Panc1 (cell line): ENCODE results near the gene GBX1. TPM values are rescaled to one million over a fixed set of nuclear protein-coding genes. Genes with fewer than 3 reads are reported as not detected.

Source experiments
- ATAC-seq: fragments of 200-7000 bp; cut with Tn5 transposase; 2 replicates; pipeline ENCODE4 v1.9.1; 2020; ENCODE audit warnings: mild to moderate bottlenecking, moderate library complexity
- BruUV-seq: library from RNA; stranded (reverse); fragments of 400-500 nt; replicated peaks from 2 replicates; lab custom pipeline; 2021; lab: Mats Ljungman, UMichigan
- CTCF ChIA-PET: fragments of 300-600 bp; sonication (Branson Sonifier 250); formaldehyde crosslinking; loops from one replicate; lab custom pipeline; 2022; ENCODE audit warnings: antibody characterized with exemption; lab: Charles Lee
- POLR2A ChIA-PET: fragments of 300-600 bp; sonication (Branson Sonifier 250); formaldehyde crosslinking; loops from one replicate; lab custom pipeline; 2022; ENCODE audit warnings: antibody characterized with exemption; lab: Charles Lee
- DNase-seq: peaks from one replicate; pipeline ENCODE4 v3.0.0-alpha.2; 2010; ENCODE audit warnings: low read depth, low spot score
- H3K27ac ChIP-seq: 2 replicates; pipeline ENCODE4 v1.5.1; 2011; ENCODE audit warnings: mild to moderate bottlenecking, low read length, inconsistent platforms
- H3K27me3 ChIP-seq: fragments of 200-500 bp; sonication (Bioruptor generic); 2 replicates; pipeline ENCODE4 v1.6.0; 2014; ENCODE audit warnings: low read length, inconsistent platforms; ENCODE audit not compliant: control insufficient read depth, insufficient read depth
- H3K36me3 ChIP-seq: fragments of 200-500 bp; sonication (Bioruptor generic); 2 replicates; pipeline ENCODE4 v1.5.1; 2014; ENCODE audit warnings: inconsistent platforms, mild to moderate bottlenecking, low read length, moderate library complexity; ENCODE audit not compliant: control insufficient read depth, insufficient read depth
- H3K4me1 ChIP-seq: 2 replicates; pipeline ENCODE4 v1.5.1; 2011; ENCODE audit warnings: inconsistent platforms, mild to moderate bottlenecking, low read length, moderate library complexity; ENCODE audit not compliant: control insufficient read depth, insufficient read depth
- H3K4me3 ChIP-seq, 2 experiments: 2 replicates each; pipeline ENCODE4 v1.5.1; 2011 to 2012; ENCODE audit warnings: low read depth in 2 of 2, low read length in 2 of 2, mild to moderate bottlenecking in 2 of 2, inconsistent platforms in 1 of 2, moderate library complexity in 1 of 2
- H3K9me3 ChIP-seq: fragments of 200-500 bp; sonication (Bioruptor generic); 2 replicates; pipeline ENCODE4 v1.5.1; 2014; ENCODE audit warnings: low read depth, mild to moderate bottlenecking, inconsistent platforms, low read length, moderate library complexity; ENCODE audit not compliant: control insufficient read depth, insufficient read depth
- POLR2AphosphoS5 ChIP-seq: IDR thresholded peaks from 2 replicates; pipeline ENCODE4 v1.6.1; 2012; ENCODE audit warnings: mild to moderate bottlenecking, low read depth, low read length, moderate library complexity
- SIN3A ChIP-seq: IDR thresholded peaks from 2 replicates; pipeline ENCODE4 v1.6.1; 2012; ENCODE audit warnings: low read depth, mild to moderate bottlenecking, low read length, moderate library complexity, borderline replicate concordance; ENCODE audit not compliant: insufficient read depth
- TCF7L2 ChIP-seq: IDR thresholded peaks from 2 replicates; pipeline ENCODE4 v1.6.1; 2011; ENCODE audit warnings: mild to moderate bottlenecking, low read depth, low read length, inconsistent platforms
- in situ Hi-C: cut with HindIII; loops from 2 replicates; pipeline ENCODE4 v1.10.0; 2016; ENCODE audit warnings: low sequenced_read_pairs, low pct_unique_long_range_greater_than_20kb
- intact Hi-C: fragments of 100-400 bp; cut with micrococcal nuclease; formaldehyde crosslinking; loops from one replicate; pipeline ENCODE4 v1.10.0; 2022; ENCODE audit not compliant: unreplicated experiment
- total RNA-seq: library from RNA; stranded (reverse); gene quantifications from one replicate; pipeline ENCODE4 v1.2.1, GENCODE V29; 2021; ENCODE audit not compliant: unreplicated experiment
- TF ChIP-seq, protein P1 (sequence below), 2 experiments: IDR thresholded peaks; 2 replicates each; pipeline ENCODE4 v1.6.1; 2011 to 2012; ENCODE audit warnings: low read depth in 2 of 2, control low read depth in 1 of 2, low read length in 1 of 2, mild to moderate bottlenecking in 1 of 2, moderate library complexity in 1 of 2; ENCODE audit not compliant: insufficient read depth in 1 of 2
- TF ChIP-seq, protein P2 (sequence below): fragments of 450-650 bp; IDR thresholded peaks from 2 replicates; pipeline ENCODE4 v1.5.1; 2017; ENCODE audit warnings: mild to moderate bottlenecking

GBX1 gene
- total RNA-seq, 1 experiment from 2014 or later: not detected

DNA sequence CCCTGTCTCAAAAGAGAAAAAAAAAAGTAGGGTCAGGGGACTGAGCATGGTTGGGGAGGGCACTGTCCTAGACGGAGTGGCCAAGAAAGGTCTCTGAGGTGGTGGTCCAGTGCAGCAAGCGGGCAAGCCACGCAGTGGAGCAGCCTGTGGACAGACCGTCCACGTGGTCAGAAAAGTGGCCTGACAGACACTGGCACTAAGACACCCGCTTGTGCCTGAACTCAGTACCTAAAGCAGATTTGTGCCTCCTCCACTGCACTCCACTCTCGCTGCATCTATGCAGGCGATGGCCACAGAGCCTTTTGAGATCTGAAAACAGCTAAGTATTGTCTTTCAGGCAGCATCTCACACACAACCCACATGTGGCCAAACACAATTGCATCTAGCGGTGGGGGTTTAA is 10.7 kb upstream of the GBX1 start:
- POLR2A ChIA-PET: no interaction called here
- no peak for ATAC-seq

DNA sequence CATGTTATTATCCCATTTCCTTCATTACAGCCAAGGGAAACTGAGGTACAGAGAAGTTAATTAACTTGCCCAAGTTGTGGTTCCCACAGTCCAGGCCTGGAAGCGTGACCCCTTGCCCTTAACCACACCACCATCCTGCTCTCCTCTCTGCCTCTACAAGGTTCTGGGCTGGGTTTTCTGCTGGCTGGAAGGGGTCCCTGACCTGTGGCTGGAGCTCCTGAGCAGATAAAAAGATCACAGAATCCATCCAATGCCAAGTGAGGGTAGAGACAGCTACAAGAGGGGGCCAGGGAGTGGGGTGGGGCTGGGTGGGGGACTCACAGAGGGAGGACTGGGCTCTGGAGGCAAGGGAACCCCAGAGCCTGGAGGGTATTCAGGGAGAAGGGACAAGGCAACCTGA is 9.8 kb upstream of the GBX1 start:
- Histone ChIP-seq H3K27ac (no peak overlapping the region), H3K4me1 (no peaks in the 10 kb centered on the region), H3K36me3 (no peaks in the 10 kb centered on the region), H3K9me3 (no peaks in the 10 kb centered on the region), H3K27me3 (peaks cover 5% of the 10 kb centered on the region; the same call in 1 of the 2 replicates), H3K4me3 (no peak overlapping the region)
- ChIA-PET CTCF (interaction anchor here (0.6 kb wide), 1 partner anchor 57 kb away, joined by 3 read pairs; no protein-coding TSS in a partner anchor), POLR2A (no interaction called here)
- intact Hi-C loops: no loop called here
- ATAC-seq: no peak
- no peak for TF ChIP-seq SIN3A
- no peak for TF ChIP-seq POLR2AphosphoS5
- TF ChIP-seq, protein P1, sequence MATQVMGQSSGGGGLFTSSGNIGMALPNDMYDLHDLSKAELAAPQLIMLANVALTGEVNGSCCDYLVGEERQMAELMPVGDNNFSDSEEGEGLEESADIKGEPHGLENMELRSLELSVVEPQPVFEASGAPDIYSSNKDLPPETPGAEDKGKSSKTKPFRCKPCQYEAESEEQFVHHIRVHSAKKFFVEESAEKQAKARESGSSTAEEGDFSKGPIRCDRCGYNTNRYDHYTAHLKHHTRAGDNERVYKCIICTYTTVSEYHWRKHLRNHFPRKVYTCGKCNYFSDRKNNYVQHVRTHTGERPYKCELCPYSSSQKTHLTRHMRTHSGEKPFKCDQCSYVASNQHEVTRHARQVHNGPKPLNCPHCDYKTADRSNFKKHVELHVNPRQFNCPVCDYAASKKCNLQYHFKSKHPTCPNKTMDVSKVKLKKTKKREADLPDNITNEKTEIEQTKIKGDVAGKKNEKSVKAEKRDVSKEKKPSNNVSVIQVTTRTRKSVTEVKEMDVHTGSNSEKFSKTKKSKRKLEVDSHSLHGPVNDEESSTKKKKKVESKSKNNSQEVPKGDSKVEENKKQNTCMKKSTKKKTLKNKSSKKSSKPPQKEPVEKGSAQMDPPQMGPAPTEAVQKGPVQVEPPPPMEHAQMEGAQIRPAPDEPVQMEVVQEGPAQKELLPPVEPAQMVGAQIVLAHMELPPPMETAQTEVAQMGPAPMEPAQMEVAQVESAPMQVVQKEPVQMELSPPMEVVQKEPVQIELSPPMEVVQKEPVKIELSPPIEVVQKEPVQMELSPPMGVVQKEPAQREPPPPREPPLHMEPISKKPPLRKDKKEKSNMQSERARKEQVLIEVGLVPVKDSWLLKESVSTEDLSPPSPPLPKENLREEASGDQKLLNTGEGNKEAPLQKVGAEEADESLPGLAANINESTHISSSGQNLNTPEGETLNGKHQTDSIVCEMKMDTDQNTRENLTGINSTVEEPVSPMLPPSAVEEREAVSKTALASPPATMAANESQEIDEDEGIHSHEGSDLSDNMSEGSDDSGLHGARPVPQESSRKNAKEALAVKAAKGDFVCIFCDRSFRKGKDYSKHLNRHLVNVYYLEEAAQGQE (IDR thresholded peaks at IDR 0.05; ENCODE audit: insufficient read depth in 1 of 2, low read depth in 2 of 2, low read length in 1 of 2): no peak
- no peak for TF ChIP-seq TCF7L2
- TF ChIP-seq, protein P2, sequence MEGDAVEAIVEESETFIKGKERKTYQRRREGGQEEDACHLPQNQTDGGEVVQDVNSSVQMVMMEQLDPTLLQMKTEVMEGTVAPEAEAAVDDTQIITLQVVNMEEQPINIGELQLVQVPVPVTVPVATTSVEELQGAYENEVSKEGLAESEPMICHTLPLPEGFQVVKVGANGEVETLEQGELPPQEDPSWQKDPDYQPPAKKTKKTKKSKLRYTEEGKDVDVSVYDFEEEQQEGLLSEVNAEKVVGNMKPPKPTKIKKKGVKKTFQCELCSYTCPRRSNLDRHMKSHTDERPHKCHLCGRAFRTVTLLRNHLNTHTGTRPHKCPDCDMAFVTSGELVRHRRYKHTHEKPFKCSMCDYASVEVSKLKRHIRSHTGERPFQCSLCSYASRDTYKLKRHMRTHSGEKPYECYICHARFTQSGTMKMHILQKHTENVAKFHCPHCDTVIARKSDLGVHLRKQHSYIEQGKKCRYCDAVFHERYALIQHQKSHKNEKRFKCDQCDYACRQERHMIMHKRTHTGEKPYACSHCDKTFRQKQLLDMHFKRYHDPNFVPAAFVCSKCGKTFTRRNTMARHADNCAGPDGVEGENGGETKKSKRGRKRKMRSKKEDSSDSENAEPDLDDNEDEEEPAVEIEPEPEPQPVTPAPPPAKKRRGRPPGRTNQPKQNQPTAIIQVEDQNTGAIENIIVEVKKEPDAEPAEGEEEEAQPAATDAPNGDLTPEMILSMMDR: no peak
- no peak for DNase-seq
- in situ Hi-C loops: no loop called here
- no TSS peak for BruUV-seq

More for the DNA sequence above, 10.7 kb upstream of the GBX1 start:
- Histone ChIP-seq H3K27me3 (peaks cover 4% of the 10 kb centered on the region; the same call in 1 of the 2 replicates), H3K36me3 (no peaks in the 10 kb centered on the region), H3K9me3 (no peaks in the 10 kb centered on the region), H3K4me1 (no peaks in the 10 kb centered on the region), H3K4me3 (no peak overlapping the region), H3K27ac (no peak overlapping the region)
- intact Hi-C loops (no loop called here), in situ Hi-C loops (no loop called here)
- no TSS peak for BruUV-seq
- CTCF ChIA-PET: no interaction called here
- TF ChIP-seq, protein P1 (IDR thresholded peaks at IDR 0.05; ENCODE audit: insufficient read depth in 1 of 2, low read depth in 2 of 2, low read length in 1 of 2): no peak
- TF ChIP-seq POLR2AphosphoS5: no peak
- TF ChIP-seq TCF7L2: no peak
- TF ChIP-seq SIN3A: no peak
- TF ChIP-seq, protein P2: no peak
- no peak for DNase-seq
